ENCODE data around the gene FOXO4.

- TF ChIP-seq TAF1 (IDR thresholded peaks at IDR 0.05; ENCODE audit: low read depth) (no peak), ZBTB7A (IDR thresholded peaks at IDR 0.05; ENCODE audit: low read depth) (no peak), RAD21 (IDR thresholded peaks at IDR 0.05; ENCODE audit: low read depth) (no peak), FOXM1 (IDR thresholded peaks at IDR 0.05; ENCODE audit: borderline replicate concordance, low read depth) (no peak), REST (IDR thresholded peaks at IDR 0.05; ENCODE audit: low read depth) (no peak), YY1 (IDR thresholded peaks at IDR 0.05; ENCODE audit: low read depth) (no peak), NFIC (IDR thresholded peaks at IDR 0.05) (no peak), EGR1 (IDR thresholded peaks at IDR 0.05) (no peak), MAX (IDR thresholded peaks at IDR 0.05) (no peak), TCF12 (IDR thresholded peaks at IDR 0.05; ENCODE audit: low read depth) (no peak), CEBPB (IDR thresholded peaks at IDR 0.05) (no peak), TEAD4 (IDR thresholded peaks at IDR 0.05) (no peak), EP300 (IDR thresholded peaks at IDR 0.05; ENCODE audit: borderline replicate concordance) (no peak)
These were observed 25.1 kb upstream of the FOXO4 start for GRCh38 chrX:71070531-71070930.

Measured in Ishikawa (cell line).